ENCODE measurements around the gene GATAD1. TPM values are rescaled to one million over a fixed set of nuclear protein-coding genes. Genes with fewer than 3 reads are reported as not detected.
A peak's percentile ranks its signal among the peaks of the same experiment; 100 is the strongest.

Gene GATAD1, protein sequence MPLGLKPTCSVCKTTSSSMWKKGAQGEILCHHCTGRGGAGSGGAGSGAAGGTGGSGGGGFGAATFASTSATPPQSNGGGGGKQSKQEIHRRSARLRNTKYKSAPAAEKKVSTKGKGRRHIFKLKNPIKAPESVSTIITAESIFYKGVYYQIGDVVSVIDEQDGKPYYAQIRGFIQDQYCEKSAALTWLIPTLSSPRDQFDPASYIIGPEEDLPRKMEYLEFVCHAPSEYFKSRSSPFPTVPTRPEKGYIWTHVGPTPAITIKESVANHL
- total RNA-seq, result 10 to 100 TPM; 32.3 to 38.4 TPM

DNA sequence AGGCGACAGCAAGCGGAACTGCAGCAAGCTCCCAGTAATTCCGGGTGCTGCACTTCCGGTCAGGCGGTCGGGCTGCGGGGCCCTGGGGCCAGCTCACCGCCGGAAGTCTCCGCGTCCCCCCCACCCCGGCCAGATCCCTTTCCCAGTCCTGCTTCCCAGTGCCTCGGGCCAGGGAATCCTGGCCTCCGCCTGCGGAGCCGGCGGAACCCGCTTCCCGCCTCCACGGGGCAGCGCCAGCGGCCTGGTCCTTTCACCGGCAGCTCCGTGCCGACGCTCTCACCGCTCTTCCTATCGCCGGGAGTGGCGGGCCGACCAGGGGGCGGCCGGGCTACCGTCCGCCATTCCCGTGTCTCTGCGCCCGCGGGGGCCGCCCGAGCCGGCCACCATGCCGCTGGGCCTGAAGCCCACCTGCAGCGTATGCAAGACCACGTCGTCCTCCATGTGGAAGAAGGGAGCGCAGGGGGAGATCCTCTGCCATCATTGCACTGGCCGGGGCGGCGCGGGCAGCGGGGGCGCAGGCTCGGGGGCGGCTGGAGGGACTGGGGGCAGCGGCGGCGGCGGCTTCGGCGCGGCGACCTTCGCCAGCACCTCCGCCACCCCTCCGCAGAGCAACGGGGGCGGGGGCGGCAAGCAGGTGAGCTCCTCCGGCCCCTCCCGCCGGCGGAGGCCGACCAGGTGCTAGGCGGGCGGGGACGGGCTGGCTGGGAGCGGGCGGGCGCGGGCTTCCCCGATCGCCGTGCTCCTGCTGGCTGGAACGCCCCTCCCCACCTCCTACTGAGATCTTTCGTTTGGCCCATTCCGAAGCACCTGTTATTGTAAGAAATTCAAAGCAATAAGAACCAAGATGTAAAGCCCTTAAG, at the start of gene GATAD1:
GATAD1 (plus strand) TSS at position 138 of the 860 bp plus-strand sequence; CDS start at position 386, 248 bp downstream.
- intact Hi-C loops (cut with DNase I), result no loop called here
- ATAC-seq, result peak; percentile 93

GRCh38 chr7:92397542-92397941, 49.7 kb upstream of the GATAD1 start:
- Histone ChIP-seq H3K27ac (no peak overlapping the region), H3K4me3 (no peak overlapping the region), H3K36me3 (replicated peaks in 1 of 2; ENCODE audit: insufficient read depth in 1 of 2, low read depth in 2 of 2) (peaks cover 0 to 15% of the 10 kb centered on the region in 2 donors), H3K9me3 (no peaks in the 10 kb centered on the region), H3K4me1 (no peaks in the 10 kb centered on the region), H3K27me3 (no peaks in the 10 kb centered on the region)
- no peak for ATAC-seq
- intact Hi-C loops (cut with DNase I), result no loop called here
- TF ChIP-seq, protein P1, sequence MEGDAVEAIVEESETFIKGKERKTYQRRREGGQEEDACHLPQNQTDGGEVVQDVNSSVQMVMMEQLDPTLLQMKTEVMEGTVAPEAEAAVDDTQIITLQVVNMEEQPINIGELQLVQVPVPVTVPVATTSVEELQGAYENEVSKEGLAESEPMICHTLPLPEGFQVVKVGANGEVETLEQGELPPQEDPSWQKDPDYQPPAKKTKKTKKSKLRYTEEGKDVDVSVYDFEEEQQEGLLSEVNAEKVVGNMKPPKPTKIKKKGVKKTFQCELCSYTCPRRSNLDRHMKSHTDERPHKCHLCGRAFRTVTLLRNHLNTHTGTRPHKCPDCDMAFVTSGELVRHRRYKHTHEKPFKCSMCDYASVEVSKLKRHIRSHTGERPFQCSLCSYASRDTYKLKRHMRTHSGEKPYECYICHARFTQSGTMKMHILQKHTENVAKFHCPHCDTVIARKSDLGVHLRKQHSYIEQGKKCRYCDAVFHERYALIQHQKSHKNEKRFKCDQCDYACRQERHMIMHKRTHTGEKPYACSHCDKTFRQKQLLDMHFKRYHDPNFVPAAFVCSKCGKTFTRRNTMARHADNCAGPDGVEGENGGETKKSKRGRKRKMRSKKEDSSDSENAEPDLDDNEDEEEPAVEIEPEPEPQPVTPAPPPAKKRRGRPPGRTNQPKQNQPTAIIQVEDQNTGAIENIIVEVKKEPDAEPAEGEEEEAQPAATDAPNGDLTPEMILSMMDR (IDR thresholded peaks at IDR 0.05), result no peak
- no peak for TF ChIP-seq POLR2A (IDR thresholded peaks at IDR 0.05)
- DNase-seq, result no peak
- 93 to 95% methylated on average over 6 of the region's 6 CpGs for WGBS, 2 donors

More for the DNA sequence above, at the start of gene GATAD1:
- H3K27me3 ChIP-seq, result no peaks in the 10 kb centered on the region
- peaks cover 25% of the 10 kb centered on the region for H3K4me1 ChIP-seq
- peaks cover 0 to 7% of the 10 kb centered on the region in 2 donors for H3K36me3 ChIP-seq (replicated peaks in 1 of 2; ENCODE audit: insufficient read depth in 1 of 2, low read depth in 2 of 2)
- TF ChIP-seq, protein P1 (IDR thresholded peaks at IDR 0.05), result peak in 6 of 7 experiments; percentile 78 to 99 (median 98)
- peak; percentile 83 to 93 (median 90) for TF ChIP-seq POLR2A (IDR thresholded peaks at IDR 0.05)
- DNase-seq, result peak; percentile 91 to 94 (median 94)
- peak within 1 kb of the TSS; percentile 91 to 99 (median 97) for H3K27ac ChIP-seq
- WGBS, 2 donors, result 0% methylated on average over 26 to 70 of the region's 87 CpGs
- H3K4me3 ChIP-seq, result peak within 1 kb of the TSS; percentile 67 to 91
- H3K9me3 ChIP-seq, result no peaks in the 10 kb centered on the region

DNA sequence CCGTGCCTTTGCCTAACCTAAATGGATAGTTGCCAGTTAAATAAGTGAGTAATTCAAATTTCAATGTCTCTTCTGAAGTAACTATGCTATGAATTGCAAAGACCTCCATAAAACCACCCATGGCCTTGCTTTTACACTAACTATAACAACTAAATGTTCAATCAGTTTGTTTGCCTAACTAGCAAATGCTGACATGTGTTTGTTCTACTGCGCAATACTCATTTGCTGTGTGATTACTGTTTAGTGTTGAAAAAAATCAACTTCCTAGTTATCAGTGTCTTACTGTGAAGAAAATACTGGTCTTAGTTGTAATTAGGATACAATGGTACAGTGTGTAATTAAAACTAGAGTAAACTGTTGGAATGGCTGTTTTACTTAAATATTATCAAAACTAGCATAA, 47.3 kb upstream of the GATAD1 start:
- intact Hi-C loops (cut with DNase I), result no loop called here
- DNase-seq, result no peak
- Histone ChIP-seq H3K36me3 (replicated peaks in 1 of 2; ENCODE audit: insufficient read depth in 1 of 2, low read depth in 2 of 2) (peaks cover 0 to 15% of the 10 kb centered on the region in 2 donors), H3K27ac (no peak overlapping the region), H3K9me3 (no peaks in the 10 kb centered on the region), H3K4me3 (no peak overlapping the region), H3K27me3 (no peaks in the 10 kb centered on the region), H3K4me1 (no peaks in the 10 kb centered on the region)
- ATAC-seq, result no peak
- TF ChIP-seq, protein P1 (IDR thresholded peaks at IDR 0.05), result no peak
- no peak for TF ChIP-seq POLR2A (IDR thresholded peaks at IDR 0.05)
- 91 to 93% methylated on average over 2 of the region's 2 CpGs for WGBS, 2 donors

DNA sequence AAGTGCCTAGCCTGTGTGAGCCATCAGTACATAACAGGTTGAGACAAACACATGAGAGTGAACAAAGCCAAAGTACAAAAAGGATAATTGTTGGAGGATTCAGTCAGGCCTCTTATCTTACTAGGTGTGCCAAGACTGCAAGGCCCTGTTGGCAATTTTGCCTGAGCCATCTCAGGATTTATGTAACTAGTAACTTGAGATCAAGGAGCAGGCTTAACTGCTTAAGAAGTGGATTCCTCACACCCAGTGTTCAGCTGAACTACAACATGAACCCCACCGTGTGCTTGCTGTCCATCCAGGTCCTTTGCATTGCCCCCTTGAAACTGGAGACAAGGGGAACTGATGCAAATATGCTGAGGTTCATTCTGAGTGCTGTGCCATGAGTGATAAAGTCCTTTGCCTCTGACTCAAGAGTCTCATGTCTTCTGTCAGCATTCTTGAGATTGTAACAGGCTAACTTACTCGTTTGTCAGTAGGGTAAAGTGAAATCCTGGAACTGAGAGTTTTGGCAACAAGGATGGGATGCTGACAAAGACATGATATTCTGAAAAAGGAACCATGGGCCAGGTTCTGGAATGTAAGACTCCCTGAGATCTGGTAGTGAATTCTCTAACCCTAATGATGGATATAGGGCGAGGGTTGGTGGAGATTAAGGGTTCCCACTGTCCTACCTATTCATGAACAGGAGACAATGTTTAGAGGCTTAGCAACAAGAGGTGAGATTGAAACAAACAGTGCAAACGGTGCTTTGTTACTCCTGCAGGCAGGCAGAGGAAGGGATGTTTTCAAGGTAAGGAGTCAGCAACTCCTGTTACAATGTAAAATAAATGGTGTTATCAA, 44.1 kb upstream of the GATAD1 start:
- no peak for DNase-seq

More for the DNA sequence above, 44.1 kb upstream of the GATAD1 start:
- Histone ChIP-seq H3K27ac (no peak overlapping the region), H3K4me1 (no peaks in the 10 kb centered on the region), H3K36me3 (replicated peaks in 1 of 2; ENCODE audit: insufficient read depth in 1 of 2, low read depth in 2 of 2) (peaks cover 0 to 6% of the 10 kb centered on the region in 2 donors), H3K9me3 (no peaks in the 10 kb centered on the region), H3K27me3 (no peaks in the 10 kb centered on the region), H3K4me3 (no peak overlapping the region)
- intact Hi-C loops (cut with DNase I), result no loop called here
- no peak for TF ChIP-seq POLR2A (IDR thresholded peaks at IDR 0.05)
- TF ChIP-seq, protein P1 (IDR thresholded peaks at IDR 0.05), result no peak
- 67 to 78% methylated on average over 4 of the region's 4 CpGs for WGBS, 2 donors
- no peak for ATAC-seq
